Endothelial cell of umbilical vein (primary cell): Measurements from ENCODE around the gene NYAP2. TPM values are rescaled to one million over a fixed set of nuclear protein-coding genes. Genes with fewer than 3 reads are reported as not detected.

Experiments used
- BruUV-seq: library from RNA; stranded (reverse); fragments of 400-500 nt; replicated peaks from 2 replicates; lab custom pipeline; 2021; lab: Mats Ljungman, UMichigan
- CTCF ChIA-PET: fragments of 300-600, 350-600 bp; sonication (Branson Sonifier 250); formaldehyde crosslinking; loops from one replicate; lab custom pipeline; 2021; ENCODE audit warnings: antibody characterized with exemption, inconsistent platforms; lab: Charles Lee
- POLR2A ChIA-PET: fragments of 300-600, 350-600 bp; sonication (Branson Sonifier 250); formaldehyde crosslinking; loops from one replicate; lab custom pipeline; 2021; ENCODE audit warnings: antibody characterized with exemption, inconsistent platforms; lab: Charles Lee
- DNase-seq: peaks from one replicate; pipeline ENCODE4 v3.0.0-alpha.2; 2011; ENCODE audit warnings: low read depth, low spot score
- FAIRE-seq: peaks from 2 replicates; lab custom pipeline; 2011; peaks lifted over from hg19 to GRCh38; lab: Jason Lieb, UNC
- H2AFZ ChIP-seq: 2 replicates; pipeline ENCODE4 v1.6.0; 2012; ENCODE audit warnings: low read depth, low read length, control low read depth, inconsistent platforms
- H3K27ac ChIP-seq: 2 replicates; pipeline ENCODE4 v1.5.1; 2011; ENCODE audit warnings: low read depth, mild to moderate bottlenecking, control low read depth, low read length, moderate library complexity; ENCODE audit not compliant: insufficient read depth
- H3K27me3 ChIP-seq, 2 experiments: 2 replicates each; pipeline versions ENCODE4 v1.6.0 to v1.6.1; 2011; ENCODE audit warnings: low read length in 2 of 2, mixed read lengths in 1 of 2; ENCODE audit not compliant: control insufficient read depth in 2 of 2, insufficient read depth in 2 of 2
- H3K36me3 ChIP-seq, 2 experiments: 2 replicates in 1 of 2; 3 replicates in 1 of 2; pipeline ENCODE4 v1.5.1; 2011; ENCODE audit warnings: low read length in 2 of 2, mild to moderate bottlenecking in 1 of 2, moderate library complexity in 1 of 2; ENCODE audit not compliant: control insufficient read depth in 2 of 2, insufficient read depth in 2 of 2; ENCODE audit errors: extremely low read depth in 1 of 2
- H3K4me1 ChIP-seq: 3 replicates; pipeline ENCODE4 v1.5.1; 2011; ENCODE audit warnings: mild to moderate bottlenecking, low read length; ENCODE audit not compliant: control insufficient read depth, insufficient read depth; ENCODE audit errors: extremely low read depth
- H3K4me2 ChIP-seq: 2 replicates; pipeline ENCODE4 v1.6.1; 2011; ENCODE audit warnings: low read length, control low read depth, mixed read lengths; ENCODE audit not compliant: insufficient read depth
- H3K4me3 ChIP-seq, 3 experiments: fragments of 200-600 bp in 1 of 3; sonication (generic), shearing (Covaris generic) in 1 of 3; replicated peaks in 1 of 3; 2 replicates each; pipeline ENCODE4 v1.5.1; 2011 to 2016; ENCODE audit warnings: control low read depth in 3 of 3, low read length in 3 of 3, mild to moderate bottlenecking in 2 of 3, inconsistent platforms in 1 of 3, low read depth in 1 of 3, moderate library complexity in 1 of 3; ENCODE audit not compliant: insufficient read depth in 1 of 3
- H3K79me2 ChIP-seq: 2 replicates; pipeline ENCODE4 v1.6.0; 2012; ENCODE audit warnings: low read length, inconsistent platforms; ENCODE audit not compliant: control insufficient read depth, insufficient read depth
- H3K9ac ChIP-seq: replicated peaks from 2 replicates; pipeline ENCODE3; 2011; ENCODE audit warnings: low read length, control low read depth; ENCODE audit not compliant: insufficient read depth; ENCODE audit errors: extremely low read depth
- H3K9me1 ChIP-seq: replicated peaks from 3 replicates; pipeline ENCODE4 v1.6.0; 2011; ENCODE audit warnings: mild to moderate bottlenecking, low read length; ENCODE audit not compliant: control insufficient read depth, insufficient read depth; ENCODE audit errors: extremely low read depth
- H3K9me3 ChIP-seq: replicated peaks from 2 replicates; pipeline ENCODE4 v1.5.1; 2012; ENCODE audit warnings: low read length, inconsistent platforms; ENCODE audit not compliant: control insufficient read depth, insufficient read depth
- H4K20me1 ChIP-seq: replicated peaks from 2 replicates; pipeline ENCODE3; 2011; ENCODE audit warnings: mild to moderate bottlenecking, low read length; ENCODE audit not compliant: control insufficient read depth, insufficient read depth; ENCODE audit errors: extremely low read depth
- CTCF ChIP-seq, 2 donors: IDR thresholded peaks; 1 replicate in 1 of 2; 2 replicates in 1 of 2; pipeline ENCODE4 v1.5.1; 2011; ENCODE audit warnings: low read length in 2 of 2, mild to moderate bottlenecking in 2 of 2, moderate library complexity in 2 of 2, control low read depth in 1 of 2, inconsistent platforms in 1 of 2, low read depth in 1 of 2; ENCODE audit not compliant: insufficient read depth in 1 of 2; ENCODE audit errors: extremely low read depth in 1 of 2
- EZH2 ChIP-seq: IDR thresholded peaks from 2 replicates; pipeline ENCODE4 v1.6.1; 2012; ENCODE audit warnings: borderline replicate concordance, low read depth, mild to moderate bottlenecking, moderate library complexity, low read length, inconsistent platforms; ENCODE audit not compliant: severe bottlenecking
- FOS ChIP-seq: IDR thresholded peaks from 2 replicates; pipeline ENCODE4 v1.6.1; 2011; ENCODE audit warnings: mild to moderate bottlenecking, low read length, moderate library complexity, borderline replicate concordance; ENCODE audit not compliant: insufficient read depth
- GATA2 ChIP-seq: IDR thresholded peaks from 2 replicates; pipeline ENCODE4 v1.7.0; 2011; ENCODE audit warnings: low read depth, mild to moderate bottlenecking, moderate library complexity, mixed read lengths, low read length; ENCODE audit not compliant: insufficient read length, insufficient read depth
- JUN ChIP-seq: IDR thresholded peaks from 2 replicates; pipeline ENCODE4 v1.6.1; 2011; ENCODE audit warnings: borderline replicate concordance, low read depth; ENCODE audit not compliant: insufficient read length, insufficient read depth
- MYC ChIP-seq: IDR thresholded peaks from one replicate; pipeline ENCODE4 v1.6.1; 2011; ENCODE audit warnings: mild to moderate bottlenecking, low read depth, low read length
- POLR2A ChIP-seq: IDR thresholded peaks from 2 replicates; pipeline ENCODE4 v1.6.1; 2012; ENCODE audit warnings: low read depth, mild to moderate bottlenecking, control low read depth, low read length
- POLR2AphosphoS5 ChIP-seq: IDR thresholded peaks from 2 replicates; pipeline ENCODE4 v1.6.1; 2012; ENCODE audit warnings: low read depth, mild to moderate bottlenecking, control low read depth, low read length, moderate library complexity; ENCODE audit not compliant: insufficient read depth
- dilution Hi-C: fragments of 300-500 bp; cut with MboI; formaldehyde crosslinking; loops from one replicate; pipeline ENCODE4 v1.15.0; 2019; ENCODE audit warnings: low sequenced_read_pairs; ENCODE audit not compliant: extremely low pct_ligation_motif_present
- intact Hi-C: fragments of 100-400 bp; cut with micrococcal nuclease; formaldehyde crosslinking; loops from one replicate; pipeline ENCODE4 v1.10.0; 2022
- polyA plus RNA-seq, 4 experiments: library from polyadenylated mRNA; depleted of rRNA in 3 of 4; stranded (reverse) in 3 of 4; unstranded in 1 of 4; fragments of >200 nt; gene quantifications; 2 replicates each; pipeline versions ENCODE4 v1.2.1 to v1.2.3, GENCODE V29; 2011 to 2012; ENCODE audit warnings: missing spikeins in 1 of 4
- total RNA-seq: library from RNA; stranded (reverse); gene quantifications from 2 replicates; pipeline ENCODE4 v1.2.3, GENCODE V29; 2021
- TF ChIP-seq, protein P1 (sequence below): IDR thresholded peaks from 2 replicates; pipeline ENCODE4 v1.6.1; 2011; ENCODE audit not compliant: insufficient read depth, insufficient read length

Gene NYAP2
- total and polyA plus RNA-seq, 2 donors (not counting 3 experiments of a cell fraction or from before 2014, with no cell fraction given), result not detected

GRCh38 chr2:225464346-225465025 is 65.0 kb downstream of the NYAP2 start:
- intact Hi-C loops (no loop called here), dilution Hi-C loops (no loop called here)
- no TSS peak for BruUV-seq
- H4K20me1 ChIP-seq, result no peaks in the 10 kb centered on the region
- no peak overlapping the region for H3K27ac ChIP-seq
- FAIRE-seq (no peak), DNase-seq (no peak)
- H3K4me1 ChIP-seq, result no peaks in the 10 kb centered on the region
- H3K4me3 ChIP-seq, result no peak overlapping the region
- CTCF ChIA-PET, result no interaction called here
- no peak overlapping the region for H2AFZ ChIP-seq
- H3K4me2 ChIP-seq, result no peak overlapping the region
- H3K9ac ChIP-seq, result no peak overlapping the region
- H3K27me3 ChIP-seq, result no peaks in the 10 kb centered on the region
- no peaks in the 10 kb centered on the region for H3K79me2 ChIP-seq
- POLR2A ChIA-PET, result no interaction called here
- H3K9me1 ChIP-seq, result no peaks in the 10 kb centered on the region
- no peaks in the 10 kb centered on the region for H3K36me3 ChIP-seq
- TF ChIP-seq JUN (no peak), POLR2A (no peak), MYC (no peak), EZH2 (no peak), FOS (no peak), GATA2 (no peak), POLR2AphosphoS5 (no peak), CTCF (IDR thresholded peaks at IDR 0.05; ENCODE audit: extremely low read depth in 1 of 2, insufficient read depth in 1 of 2, low read depth in 1 of 2, low read length in 2 of 2) (no peak)
- TF ChIP-seq, protein P1, sequence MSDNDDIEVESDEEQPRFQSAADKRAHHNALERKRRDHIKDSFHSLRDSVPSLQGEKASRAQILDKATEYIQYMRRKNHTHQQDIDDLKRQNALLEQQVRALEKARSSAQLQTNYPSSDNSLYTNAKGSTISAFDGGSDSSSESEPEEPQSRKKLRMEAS, result no peak
- no peaks in the 10 kb centered on the region for H3K9me3 ChIP-seq
